Fibroblast of lung (primary cell): ENCODE results near the gene PSME4.

ENCODE experiments used
- CTCF ChIP-seq, 2 donors: IDR thresholded peaks in 1 of 2; conservative IDR thresholded peaks in 1 of 2; 1 replicate in 1 of 2; 2 replicates in 1 of 2; pipeline ENCODE4 v1.5.1; 2011 to 2012; ENCODE audit warnings: low read length in 2 of 2, control low read depth in 1 of 2, inconsistent platforms in 1 of 2, low read depth in 1 of 2, mild to moderate bottlenecking in 1 of 2
- EZH2 ChIP-seq: IDR thresholded peaks from 2 replicates; pipeline ENCODE4 v1.5.1; 2012; ENCODE audit warnings: low read length, control low read depth, mild to moderate bottlenecking; ENCODE audit errors: missing control alignments

GRCh38 chr2:53826030-53826410 lies 144.8 kb downstream of the PSME4 start:
- TF ChIP-seq EZH2 (no peak), CTCF (conservative IDR thresholded peaks at IDR 0.05 in 1 of 2, IDR thresholded peaks at IDR 0.05 in 1 of 2; ENCODE audit: low read depth in 1 of 2, low read length in 2 of 2) (no peak)
